MCF 10A (cell line): ENCODE measurements around the gene HIBCH. TPM values are rescaled to one million over a fixed set of nuclear protein-coding genes. Genes with fewer than 3 reads are reported as not detected.

Source experiments
- BruUV-seq: library from RNA; stranded (reverse); fragments of 400-500 nt; replicated peaks from 2 replicates; lab custom pipeline; 2021; lab: Mats Ljungman, UMichigan
- CTCF ChIA-PET: fragments of 300-600 bp; sonication (Branson Sonifier 250); formaldehyde crosslinking; extraction: SDS; loops from one replicate; lab custom pipeline; 2021; ENCODE audit warnings: antibody characterized with exemption, inconsistent platforms; lab: Yijun Ruan, JAX
- POLR2A ChIA-PET: fragments of 300-600, 350-650 bp; sonication (Branson Sonifier 250); formaldehyde crosslinking; extraction: SDS; loops from one replicate; lab custom pipeline; 2020; ENCODE audit warnings: antibody characterized with exemption, inconsistent platforms; lab: Yijun Ruan, JAX
- DNase-seq: peaks from one replicate; pipeline ENCODE4 v3.0.0-alpha.2; 2018; ENCODE audit not compliant: unreplicated experiment
- H3K27ac Mint-ChIP-seq: one replicate; pipeline ENCODE4 v1.8.0; 2022; ENCODE audit warnings: mild to moderate bottlenecking, low read depth, mixed read lengths; ENCODE audit not compliant: unreplicated experiment
- H3K27me3 Mint-ChIP-seq: one replicate; pipeline ENCODE4 v1.8.0; 2022; ENCODE audit warnings: mixed read lengths; ENCODE audit not compliant: insufficient read depth, unreplicated experiment
- H3K36me3 Mint-ChIP-seq: one replicate; pipeline ENCODE4 v1.8.0; 2022; ENCODE audit warnings: mild to moderate bottlenecking, moderate library complexity, mixed read lengths; ENCODE audit not compliant: insufficient read depth, unreplicated experiment
- H3K4me1 Mint-ChIP-seq: one replicate; pipeline ENCODE4 v1.8.0; 2022; ENCODE audit warnings: mixed read lengths; ENCODE audit not compliant: insufficient read depth, unreplicated experiment
- H3K4me3 Mint-ChIP-seq: one replicate; pipeline ENCODE4 v1.8.0; 2022; ENCODE audit warnings: mild to moderate bottlenecking, moderate library complexity, mixed read lengths; ENCODE audit not compliant: unreplicated experiment
- H3K9me3 Mint-ChIP-seq: one replicate; pipeline ENCODE4 v1.8.0; 2022; ENCODE audit warnings: mixed read lengths; ENCODE audit not compliant: unreplicated experiment
- CTCF ChIP-seq: fragments of 200-600 bp; IDR thresholded peaks from one replicate; pipeline ENCODE4 v1.8.0; 2022; ENCODE audit warnings: antibody characterized with exemption, mild to moderate bottlenecking; ENCODE audit not compliant: unreplicated experiment
- intact Hi-C: fragments of 100-400 bp; cut with micrococcal nuclease; formaldehyde crosslinking; loops from 2 replicates; pipeline ENCODE4 v1.14.1; 2022
- total RNA-seq: library from RNA; stranded (reverse); gene quantifications from 2 replicates; pipeline ENCODE4 v1.2.3, GENCODE V29; 2022

The HIBCH gene
- total RNA-seq, 1 experiment from 2014 or later, result 14.7 TPM

DNA sequence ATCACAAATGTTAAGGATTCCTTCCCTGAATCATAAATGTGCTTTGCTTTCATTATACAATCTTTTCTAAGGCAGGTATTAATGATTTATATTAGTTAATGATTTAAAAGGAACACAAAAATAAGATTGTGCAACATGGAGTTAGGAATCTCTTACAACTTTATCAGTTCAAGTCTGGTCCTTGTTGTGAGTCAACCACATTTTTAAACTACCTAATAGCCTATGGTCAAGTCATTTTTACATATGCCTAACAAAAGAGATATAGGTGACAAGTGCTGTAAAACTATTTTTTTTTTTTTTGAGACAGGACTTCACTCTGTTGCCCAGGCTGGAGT lies 15.6 kb upstream of the HIBCH start:
- BruUV-seq, result no TSS peak
- intact Hi-C loops, result no loop called here

GRCh38 chr2:190334479-190335224 lies 15.0 kb upstream of the HIBCH start:
- H3K4me3 Mint-ChIP-seq, result no peak overlapping the region
- H3K36me3 Mint-ChIP-seq, result peaks cover 6% of the 10 kb centered on the region
- no peak for TF ChIP-seq CTCF
- intact Hi-C loops, result no loop called here
- DNase-seq, result no peak
- H3K27me3 Mint-ChIP-seq, result no peaks in the 10 kb centered on the region
- no peaks in the 10 kb centered on the region for H3K9me3 Mint-ChIP-seq
- peaks cover 8% of the 10 kb centered on the region for H3K4me1 Mint-ChIP-seq
- ChIA-PET CTCF (interaction anchor here (0.6 kb wide), 1 partner anchor 18 kb away, joined by 3 read pairs; no protein-coding TSS in a partner anchor), POLR2A (no interaction called here)
- H3K27ac Mint-ChIP-seq, result no peak overlapping the region
- BruUV-seq, result no TSS peak

More for the DNA sequence above, 15.6 kb upstream of the HIBCH start:
- no peak for TF ChIP-seq CTCF
- no peak overlapping the region for H3K27ac Mint-ChIP-seq
- ChIA-PET POLR2A (interaction anchor here (0.7 kb wide), 1 partner anchor 28 kb away, joined by 4 read pairs; no protein-coding TSS in a partner anchor), CTCF (interaction anchor here (0.6 kb wide), 1 partner anchor 18 kb away, joined by 3 read pairs; no protein-coding TSS in a partner anchor)
- H3K36me3 Mint-ChIP-seq, result peaks cover 6% of the 10 kb centered on the region
- no peaks in the 10 kb centered on the region for H3K9me3 Mint-ChIP-seq
- no peak overlapping the region for H3K4me3 Mint-ChIP-seq
- no peak for DNase-seq
- peaks cover 8% of the 10 kb centered on the region for H3K4me1 Mint-ChIP-seq
- H3K27me3 Mint-ChIP-seq, result no peaks in the 10 kb centered on the region

DNA sequence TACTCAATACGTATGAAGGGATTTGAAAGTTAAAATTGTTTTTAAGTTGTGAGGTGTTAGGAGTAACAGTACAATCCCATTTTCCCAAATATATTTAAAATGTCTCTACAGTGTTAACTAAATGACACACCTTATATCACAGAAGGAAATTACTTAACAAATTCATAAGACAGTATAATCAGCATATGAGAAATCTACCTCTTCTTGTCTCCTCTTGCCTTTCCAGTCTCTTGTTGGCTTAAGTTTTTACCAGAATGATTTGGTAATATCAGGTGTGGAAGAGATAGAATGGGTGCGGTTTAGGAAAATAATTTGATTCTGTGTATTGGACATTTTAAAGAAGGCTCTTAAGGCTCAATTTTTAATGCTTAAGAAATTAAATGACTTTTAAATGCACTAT lies 14.3 kb upstream of the HIBCH start:
- intact Hi-C loops, result no loop called here
- BruUV-seq, result no TSS peak
- no peak for DNase-seq
- Mint-ChIP-seq H3K27me3 (no peaks in the 10 kb centered on the region), H3K36me3 (peaks cover 6% of the 10 kb centered on the region), H3K4me1 (peaks cover 8% of the 10 kb centered on the region), H3K9me3 (no peaks in the 10 kb centered on the region), H3K4me3 (no peak overlapping the region), H3K27ac (no peak overlapping the region)
- ChIA-PET POLR2A (no interaction called here), CTCF (no interaction called here)
- no peak for TF ChIP-seq CTCF

DNA sequence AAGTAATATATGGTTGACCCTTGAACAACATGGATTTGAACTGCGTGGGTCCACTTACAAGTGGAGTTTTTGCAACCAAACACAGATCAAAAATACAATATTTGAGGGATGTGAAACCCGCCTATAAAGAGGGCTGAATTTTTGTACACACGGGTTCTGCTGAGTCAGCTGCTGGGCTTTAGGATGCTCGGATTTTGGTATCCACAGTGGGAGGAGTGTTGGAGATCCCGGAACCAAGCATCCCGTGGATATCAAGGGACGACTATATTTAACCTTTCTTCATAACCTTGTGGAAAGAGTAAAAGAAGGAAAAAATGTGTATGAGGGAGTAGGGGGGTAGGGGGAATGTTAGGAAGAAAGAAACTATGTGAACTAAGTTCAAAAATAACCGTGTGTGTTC lies 13.8 kb upstream of the HIBCH start:
- TF ChIP-seq CTCF, result no peak
- no TSS peak for BruUV-seq
- no peaks in the 10 kb centered on the region for H3K9me3 Mint-ChIP-seq
- H3K4me3 Mint-ChIP-seq, result no peak overlapping the region
- no peak overlapping the region for H3K27ac Mint-ChIP-seq
- CTCF ChIA-PET, result interaction anchor here (0.6 to 1.0 kb wide), 3 partner anchors 11 to 26 kb away, joined by 3 to 4 read pairs (median 4); partner anchors contain the start of gene HIBCH
- peaks cover 8% of the 10 kb centered on the region for H3K4me1 Mint-ChIP-seq
- intact Hi-C loops, result no loop called here
- DNase-seq, result no peak
- peaks cover 6% of the 10 kb centered on the region for H3K36me3 Mint-ChIP-seq
- H3K27me3 Mint-ChIP-seq, result no peaks in the 10 kb centered on the region
- POLR2A ChIA-PET, result no interaction called here
